H7 (cell line): Measurements from ENCODE around the gene SNX27. TPM values are rescaled to one million over a fixed set of nuclear protein-coding genes. Genes with fewer than 3 reads are reported as not detected.
"Not testable (repeated sequence)": the region's sequence is repeated elsewhere in the genome, so short reads cannot be mapped to it uniquely, and the experiment has no call there.

ENCODE experiments used
- DNase-seq: peaks from one replicate; pipeline ENCODE4 v3.0.0; 2012
- H3K27me3 ChIP-seq: 2 replicates; pipeline ENCODE4 v1.6.0; 2011; ENCODE audit warnings: mild to moderate bottlenecking, low read length; ENCODE audit not compliant: control insufficient read depth, insufficient read depth
- H3K36me3 ChIP-seq: replicated peaks from 2 replicates; pipeline ENCODE4 v1.5.1; 2011; ENCODE audit warnings: low read length; ENCODE audit not compliant: control insufficient read depth, insufficient read depth
- H3K4me3 ChIP-seq: 2 replicates; pipeline ENCODE4 v1.5.1; 2011; ENCODE audit warnings: low read depth, mild to moderate bottlenecking, control low read depth, low read length, moderate library complexity; ENCODE audit not compliant: insufficient read depth
- total RNA-seq: library from RNA; depleted of rRNA; stranded (reverse); fragments of >200 nt; shearing (Covaris generic); gene quantifications from 2 replicates; pipeline ENCODE4 v1.2.3, GENCODE V29; 2014

SNX27 gene
- total RNA-seq, 1 experiment from 2014 or later = 35.1 TPM

DNA sequence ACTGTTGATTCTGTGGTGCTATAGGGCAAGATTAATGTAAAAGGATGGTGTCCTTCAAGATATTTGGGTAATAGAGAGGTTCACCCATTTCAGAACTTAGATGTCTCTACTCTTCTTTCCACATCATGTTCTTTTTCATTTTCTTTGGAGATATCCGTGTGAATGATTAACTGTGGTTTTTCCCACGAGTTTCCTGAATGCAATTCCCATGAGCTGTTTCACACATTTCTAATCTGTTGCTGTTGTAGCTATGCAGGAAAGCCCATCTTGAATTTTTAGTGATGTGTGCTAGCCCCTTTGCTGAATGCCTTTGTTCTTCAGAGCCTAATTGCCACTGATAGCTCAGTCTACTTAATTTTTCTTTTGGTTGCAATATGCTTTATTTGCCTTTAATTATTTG, 27.6 kb downstream of the SNX27 start:
- no peak overlapping the region for H3K4me3 ChIP-seq
- no peak for DNase-seq

DNA sequence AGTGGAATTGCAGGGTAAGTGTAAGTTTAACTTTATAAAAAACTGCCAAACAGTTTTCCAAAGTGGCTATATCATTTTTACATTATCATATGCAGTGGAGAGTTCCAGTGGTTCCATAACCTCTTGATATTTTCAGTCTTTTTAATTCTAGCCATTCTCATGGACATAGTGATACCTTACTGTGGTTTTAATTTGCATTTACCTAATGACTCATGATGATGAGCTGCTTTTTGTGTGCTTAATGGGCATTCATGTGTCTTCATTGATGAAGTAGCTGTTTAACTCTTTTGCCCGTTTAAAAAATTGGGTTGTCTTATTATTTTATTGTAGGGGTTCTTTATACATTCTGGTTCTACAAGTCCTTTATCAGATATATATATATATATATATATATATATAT, 29.4 kb downstream of the SNX27 start:
- H3K27me3 ChIP-seq = no peaks in the 10 kb centered on the region
- DNase-seq = no peak
- no peak overlapping the region for H3K4me3 ChIP-seq
- H3K36me3 ChIP-seq = no peaks in the 10 kb centered on the region

More for the DNA sequence above, 27.6 kb downstream of the SNX27 start:
- no peaks in the 10 kb centered on the region for H3K27me3 ChIP-seq
- no peaks in the 10 kb centered on the region for H3K36me3 ChIP-seq

DNA sequence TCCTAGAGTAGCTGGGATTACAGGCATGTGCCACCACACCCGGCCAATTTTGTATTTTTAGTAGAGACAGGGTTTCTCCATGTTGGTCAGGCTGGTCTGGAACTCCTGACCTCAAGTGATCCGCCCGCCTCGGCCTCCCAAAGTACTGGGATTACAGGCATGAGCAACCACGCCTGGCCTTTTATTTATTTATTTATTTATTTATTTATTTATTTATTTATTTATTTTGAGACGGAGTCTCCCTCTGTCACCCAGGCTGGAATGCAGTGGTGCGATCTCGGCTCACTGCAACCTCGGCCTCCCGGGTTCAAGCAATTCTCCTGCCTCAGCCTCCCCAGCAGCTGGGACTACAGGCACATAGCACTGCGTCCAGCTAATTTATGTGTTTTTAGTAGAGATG, 31.2 kb downstream of the SNX27 start:
- not testable (repeated sequence) for H3K27me3 ChIP-seq, H3K36me3 ChIP-seq, H3K4me3 ChIP-seq, DNase-seq

DNA sequence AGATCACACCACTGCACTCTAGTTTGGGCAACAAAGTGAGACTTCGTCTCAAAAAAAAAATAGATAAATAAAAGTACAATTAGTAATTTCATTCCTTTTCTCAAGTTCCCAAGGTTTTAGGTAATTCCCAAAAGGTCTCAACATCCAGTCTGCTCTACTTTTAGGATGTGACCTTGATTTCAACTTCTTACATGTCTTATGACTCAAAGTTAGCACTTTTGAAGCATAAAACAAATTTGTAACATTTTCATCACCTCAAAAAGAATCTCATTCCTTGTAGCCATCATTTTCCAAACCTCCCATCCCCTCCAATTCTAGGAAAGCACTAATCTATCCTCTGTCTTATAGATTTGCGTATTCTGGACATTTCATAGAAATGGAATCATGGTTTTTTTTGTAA, 32.2 kb downstream of the SNX27 start:
- Histone ChIP-seq H3K36me3 (no peaks in the 10 kb centered on the region), H3K27me3 (no peaks in the 10 kb centered on the region), H3K4me3 (no peak overlapping the region)
- no peak for DNase-seq

DNA sequence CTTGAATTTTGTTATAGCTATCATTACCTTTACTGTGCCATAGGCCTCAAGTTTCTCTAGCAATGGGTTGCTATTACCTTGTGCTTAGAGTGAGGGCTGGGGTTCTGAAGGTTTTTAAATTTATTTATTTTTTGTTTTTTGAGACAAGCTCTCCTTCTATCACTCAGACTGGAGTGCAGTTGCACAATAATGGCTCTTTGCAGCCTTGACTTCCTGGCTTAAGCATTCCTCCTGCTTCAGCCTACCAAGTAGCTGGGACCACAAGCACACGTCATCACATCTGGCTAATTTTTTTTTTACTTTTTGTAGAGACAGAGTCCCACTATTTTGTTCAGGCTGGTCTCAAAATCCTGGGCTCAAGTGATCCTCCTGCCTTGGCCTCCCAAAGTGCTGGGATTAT, 41.5 kb downstream of the SNX27 start:
- no peak overlapping the region for H3K4me3 ChIP-seq
- DNase-seq = no peak
- peaks cover 3% of the 10 kb centered on the region for H3K36me3 ChIP-seq
- H3K27me3 ChIP-seq = no peaks in the 10 kb centered on the region

DNA sequence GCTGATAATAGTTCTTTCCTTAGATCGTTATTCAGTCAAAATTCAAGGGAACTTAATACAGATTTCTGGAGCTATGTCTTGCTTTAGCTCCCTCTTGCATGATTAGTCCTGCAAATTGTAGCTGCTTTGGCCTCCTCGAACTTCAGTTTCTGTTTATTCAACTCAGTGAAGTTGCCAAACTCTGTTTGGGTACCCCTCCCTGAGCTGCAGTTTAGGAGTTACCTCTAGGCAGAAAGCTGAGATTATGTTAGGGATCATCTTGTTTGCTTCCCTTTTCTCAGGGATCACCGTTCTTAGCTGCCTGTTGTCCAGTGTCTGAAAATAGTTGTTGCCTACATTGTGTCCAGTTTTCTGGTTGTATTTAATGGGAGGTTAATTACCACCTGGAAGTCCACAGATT, 43.5 kb downstream of the SNX27 start:
- H3K36me3 ChIP-seq = peaks cover 4% of the 10 kb centered on the region
- no peak overlapping the region for H3K4me3 ChIP-seq
- H3K27me3 ChIP-seq = no peaks in the 10 kb centered on the region
- DNase-seq = no peak

DNA sequence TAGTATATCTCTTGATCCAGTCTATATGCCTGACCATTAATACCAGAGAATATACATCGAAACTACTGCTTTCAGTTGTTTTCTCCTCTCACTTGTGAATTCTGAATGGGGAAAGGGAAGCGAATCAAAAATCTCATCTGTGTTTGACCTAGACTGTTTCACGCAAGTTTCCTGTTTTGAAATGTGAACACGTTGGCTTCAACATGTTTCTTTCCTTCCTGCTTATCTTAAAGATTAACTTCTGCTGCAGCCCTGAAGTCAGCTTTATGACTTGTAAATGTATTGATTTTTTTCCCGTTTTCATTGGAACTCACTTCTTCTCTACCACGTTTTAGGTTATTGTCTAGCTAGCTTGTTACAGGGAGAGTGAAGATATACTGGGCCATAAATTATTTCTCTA, 49.9 kb downstream of the SNX27 start:
- H3K36me3 ChIP-seq = peaks cover 7% of the 10 kb centered on the region
- no peak overlapping the region for H3K4me3 ChIP-seq
- no peaks in the 10 kb centered on the region for H3K27me3 ChIP-seq
- no peak for DNase-seq

DNA sequence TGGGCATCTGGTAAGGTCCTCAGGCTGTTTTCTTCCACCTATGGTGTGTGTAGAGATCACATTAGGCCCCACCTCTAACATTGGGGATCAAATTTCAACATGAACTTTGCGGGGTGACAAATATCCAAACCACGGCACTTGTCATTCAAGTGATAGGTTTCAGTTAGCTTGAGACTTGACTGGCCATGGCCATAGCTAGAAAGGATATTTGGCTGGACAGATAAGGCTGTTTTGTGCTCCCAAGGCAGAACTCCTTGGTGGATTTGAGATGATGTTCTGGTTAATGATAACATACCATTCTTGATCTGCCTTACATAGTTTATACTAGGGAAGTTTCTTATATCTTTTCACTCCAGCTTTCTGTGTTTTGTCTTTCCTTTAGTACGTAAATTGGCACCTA, 56.2 kb downstream of the SNX27 start:
- no peaks in the 10 kb centered on the region for H3K36me3 ChIP-seq

DNA sequence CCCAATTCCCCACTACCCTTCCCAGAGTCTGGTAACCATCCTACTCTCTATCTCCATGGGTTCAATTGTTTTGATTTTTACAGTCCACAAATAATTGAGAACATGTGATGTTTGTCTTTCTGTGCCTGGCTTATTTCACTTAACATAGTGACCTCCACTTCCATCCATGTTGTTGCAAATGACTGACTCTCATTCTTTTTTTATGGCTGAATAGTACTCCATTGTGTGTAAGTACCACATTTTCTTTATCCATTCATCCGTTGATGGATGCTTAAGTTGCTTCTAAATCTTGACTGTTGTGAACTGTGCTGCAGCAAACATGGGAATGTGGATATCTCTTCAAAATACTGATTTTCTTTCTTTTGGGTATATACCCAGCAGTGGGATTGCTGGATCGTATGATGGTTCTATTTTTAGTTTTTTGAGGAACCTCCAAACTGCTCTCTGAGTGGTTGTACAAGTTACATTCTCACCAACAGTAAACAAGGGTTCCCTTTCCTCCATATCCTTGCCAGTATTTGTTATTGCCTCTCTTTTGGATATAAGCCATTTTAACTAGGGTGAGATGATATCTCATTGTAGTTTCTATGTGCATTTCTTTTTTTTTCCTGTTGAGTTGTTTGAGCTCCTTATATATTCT, 58.3 kb downstream of the SNX27 start:
- not testable (repeated sequence) for H3K4me3 ChIP-seq, DNase-seq, H3K36me3 ChIP-seq, H3K27me3 ChIP-seq

More for the DNA sequence above, 56.2 kb downstream of the SNX27 start:
- no peak for DNase-seq
- Histone ChIP-seq H3K4me3 (no peak overlapping the region), H3K27me3 (no peaks in the 10 kb centered on the region)

DNA sequence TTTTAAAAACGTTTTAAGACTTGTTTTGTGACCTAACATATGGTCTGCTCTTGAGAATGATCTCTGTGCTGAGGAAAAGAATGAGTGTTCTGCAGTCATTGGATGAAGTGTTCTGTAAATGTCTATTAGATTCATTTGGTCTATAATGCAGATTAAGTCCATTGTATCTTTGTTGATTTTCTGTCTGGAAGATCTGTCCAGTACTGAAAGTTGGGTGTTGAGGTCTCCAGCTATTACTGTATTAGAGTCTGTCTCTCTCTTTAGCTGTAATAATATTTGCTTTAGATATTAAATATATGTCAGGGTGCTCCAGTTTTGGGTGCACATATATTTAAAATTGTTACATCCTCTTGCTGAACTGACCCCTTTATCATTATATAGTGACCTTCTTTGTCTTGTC, 61.6 kb downstream of the SNX27 start:
- DNase-seq = no peak
- Histone ChIP-seq H3K27me3 (no peaks in the 10 kb centered on the region), H3K36me3 (no peaks in the 10 kb centered on the region), H3K4me3 (no peak overlapping the region)

DNA sequence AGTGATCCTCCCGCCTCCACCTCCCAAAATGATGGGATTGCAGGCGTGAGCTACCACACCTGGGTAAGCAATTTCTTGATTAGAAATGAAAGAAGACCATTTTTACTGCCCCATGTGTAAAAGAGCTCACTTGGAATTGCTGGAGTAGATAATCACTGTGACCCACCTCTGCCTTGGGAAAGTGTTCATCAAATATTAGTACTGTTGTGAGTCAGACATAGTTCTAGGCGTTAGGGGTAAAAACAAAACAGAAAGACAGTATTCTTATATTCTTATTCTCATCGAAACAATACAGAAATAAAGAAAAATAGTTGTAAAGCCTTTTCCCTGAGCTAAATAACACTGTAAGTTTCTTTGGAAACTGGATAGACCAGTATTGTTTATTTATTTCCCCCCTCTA, 68.5 kb downstream of the SNX27 start:
- Histone ChIP-seq H3K27me3 (no peaks in the 10 kb centered on the region), H3K36me3 (no peaks in the 10 kb centered on the region; the same call in 1 of the 2 replicates), H3K4me3 (no peak overlapping the region)
- no peak for DNase-seq

DNA sequence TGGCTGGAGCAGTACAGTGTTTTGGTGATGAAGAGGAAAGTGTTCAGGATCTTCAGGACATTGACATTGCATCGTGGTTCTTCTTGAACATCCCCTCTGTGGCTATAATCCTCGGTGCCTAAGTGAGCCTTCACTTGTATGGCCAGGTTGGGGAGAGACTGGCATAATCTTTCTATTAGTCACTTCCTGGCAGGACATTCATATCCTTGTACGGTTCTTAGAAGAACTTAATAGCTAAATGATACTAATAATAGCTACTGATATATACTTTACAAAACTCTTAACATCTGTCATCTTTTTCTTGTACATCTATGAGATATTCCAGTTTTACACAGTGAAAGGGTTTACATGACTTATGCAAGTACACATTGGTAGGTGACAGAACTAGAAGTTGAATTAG, 69.0 kb downstream of the SNX27 start:
- H3K36me3 ChIP-seq = no peaks in the 10 kb centered on the region; the same call in 1 of the 2 replicates
- DNase-seq = no peak
- no peak overlapping the region for H3K4me3 ChIP-seq
- no peaks in the 10 kb centered on the region for H3K27me3 ChIP-seq

DNA sequence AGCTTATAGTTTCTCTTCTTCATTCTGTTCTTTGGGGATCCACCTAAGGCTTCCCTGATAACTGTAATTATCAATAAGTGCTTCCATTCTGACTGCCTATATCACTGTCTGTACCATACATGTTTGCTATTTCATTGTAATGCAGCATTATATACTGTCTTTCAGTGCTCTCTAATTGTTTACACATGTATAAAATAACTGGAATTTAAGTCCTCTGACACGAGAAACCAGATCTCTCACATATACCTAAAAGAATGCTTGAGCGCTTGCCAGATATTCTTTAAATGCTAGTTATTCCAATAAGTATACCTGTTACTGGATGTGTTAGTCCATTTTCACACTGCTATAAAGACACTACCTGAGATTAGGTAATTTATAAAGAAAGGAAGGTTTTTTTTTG, 70.1 kb downstream of the SNX27 start:
- no peaks in the 10 kb centered on the region; the same call in 1 of the 2 replicates for H3K36me3 ChIP-seq
- DNase-seq = no peak
- no peaks in the 10 kb centered on the region for H3K27me3 ChIP-seq
- H3K4me3 ChIP-seq = no peak overlapping the region

DNA sequence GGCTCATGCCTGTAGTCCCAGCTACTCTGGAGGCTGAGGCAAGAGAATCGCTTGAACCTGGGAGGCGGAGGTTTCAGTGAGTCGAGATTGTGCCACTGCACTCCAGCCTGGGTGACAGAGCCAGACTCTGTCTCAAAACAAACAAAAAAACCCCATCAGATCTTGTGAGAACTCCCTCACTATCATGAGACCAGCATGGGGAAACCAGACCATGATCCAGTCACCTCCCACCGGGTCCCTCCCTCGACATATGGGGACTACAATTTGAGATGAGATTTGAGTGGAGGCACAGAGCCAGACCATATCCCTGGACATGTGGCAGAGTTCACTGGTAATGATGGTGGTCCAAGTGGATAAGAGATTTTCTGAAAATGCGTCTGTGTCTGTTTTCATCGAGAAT, 71.1 kb downstream of the SNX27 start:
- not testable (repeated sequence) for H3K4me3 ChIP-seq, H3K27me3 ChIP-seq, DNase-seq, H3K36me3 ChIP-seq

DNA sequence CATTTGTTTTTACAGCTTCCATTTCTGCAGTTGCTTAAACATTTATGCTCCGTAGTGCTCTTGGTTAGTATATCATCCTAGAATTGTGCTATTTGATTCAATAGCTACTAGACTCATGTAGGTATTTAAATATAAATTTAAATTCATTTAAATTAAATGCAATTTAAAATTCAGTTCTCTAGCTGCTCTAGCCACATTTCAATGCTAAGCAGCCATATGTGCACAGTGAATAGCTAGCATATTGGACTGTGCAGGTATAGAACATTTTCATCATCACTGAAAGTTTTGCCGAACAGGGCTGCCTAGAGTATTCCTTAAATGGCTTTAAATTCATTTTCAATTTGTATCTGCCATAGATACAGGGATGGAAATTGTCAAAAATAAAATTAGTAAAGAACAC, 72.3 kb downstream of the SNX27 start:
- Histone ChIP-seq H3K4me3 (no peak overlapping the region), H3K27me3 (no peaks in the 10 kb centered on the region), H3K36me3 (no peaks in the 10 kb centered on the region; the same call in 1 of the 2 replicates)
- no peak for DNase-seq

DNA sequence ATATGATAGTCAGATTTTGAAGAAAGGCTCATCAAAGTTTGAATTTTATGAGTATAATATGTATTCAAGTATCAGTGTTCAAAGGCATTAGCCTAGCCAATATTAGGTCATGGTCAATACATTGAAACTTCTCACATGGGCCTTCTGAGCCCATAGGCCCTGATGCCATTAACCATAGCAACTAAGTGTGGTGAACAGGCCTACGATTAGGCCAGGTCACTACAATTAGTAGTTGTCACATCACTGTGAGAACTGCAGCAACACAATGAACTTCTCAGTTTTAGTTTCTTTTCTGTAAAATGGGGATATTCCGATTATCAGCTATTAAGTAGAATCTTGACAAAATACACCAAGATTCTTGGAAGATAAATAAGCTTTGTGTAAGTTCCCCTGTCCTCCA, 74.7 kb downstream of the SNX27 start:
- Histone ChIP-seq H3K27me3 (no peaks in the 10 kb centered on the region), H3K4me3 (no peak overlapping the region), H3K36me3 (no peaks in the 10 kb centered on the region; the same call in none of the 2 replicates)
- no peak for DNase-seq
